ENCODE data around the gene NBPF1.

Gene NBPF1

DNA sequence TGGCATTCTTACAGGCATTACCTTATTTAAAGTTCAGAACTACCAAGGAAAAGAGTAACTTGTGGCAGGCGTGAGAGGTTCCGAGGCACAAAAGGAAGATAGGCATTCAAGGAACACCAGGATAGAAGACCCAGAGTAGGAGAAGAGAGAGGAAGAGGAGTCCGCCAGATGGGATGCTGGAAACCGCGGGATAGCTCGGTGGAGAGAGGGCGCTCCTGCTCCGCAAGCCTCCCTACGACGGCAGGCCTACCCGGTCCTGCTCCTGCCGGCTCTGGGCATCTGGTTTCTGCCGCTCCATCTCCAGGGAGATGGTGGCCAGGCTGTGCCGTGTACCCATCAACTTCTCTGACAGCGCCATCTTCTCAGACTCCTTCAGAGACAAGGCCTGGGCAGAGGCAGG is 5.4 kb upstream of the NBPF1 start:
- peaks cover 7 to 40% (median 15%) of the 10 kb centered on the region in 4 experiments for H3K36me3 ChIP-seq (ENCODE audit: control insufficient read depth in 4 of 4, insufficient read depth in 4 of 4, low read length in 3 of 4)
- ChIA-PET POLR2A (no interaction called here), CTCF (interaction anchor here (0.9 to 1.4 kb wide), 5 partner anchors 9 to 427 kb away, joined by 3 to 12 read pairs (median 3); no protein-coding TSS in a partner anchor)

DNA sequence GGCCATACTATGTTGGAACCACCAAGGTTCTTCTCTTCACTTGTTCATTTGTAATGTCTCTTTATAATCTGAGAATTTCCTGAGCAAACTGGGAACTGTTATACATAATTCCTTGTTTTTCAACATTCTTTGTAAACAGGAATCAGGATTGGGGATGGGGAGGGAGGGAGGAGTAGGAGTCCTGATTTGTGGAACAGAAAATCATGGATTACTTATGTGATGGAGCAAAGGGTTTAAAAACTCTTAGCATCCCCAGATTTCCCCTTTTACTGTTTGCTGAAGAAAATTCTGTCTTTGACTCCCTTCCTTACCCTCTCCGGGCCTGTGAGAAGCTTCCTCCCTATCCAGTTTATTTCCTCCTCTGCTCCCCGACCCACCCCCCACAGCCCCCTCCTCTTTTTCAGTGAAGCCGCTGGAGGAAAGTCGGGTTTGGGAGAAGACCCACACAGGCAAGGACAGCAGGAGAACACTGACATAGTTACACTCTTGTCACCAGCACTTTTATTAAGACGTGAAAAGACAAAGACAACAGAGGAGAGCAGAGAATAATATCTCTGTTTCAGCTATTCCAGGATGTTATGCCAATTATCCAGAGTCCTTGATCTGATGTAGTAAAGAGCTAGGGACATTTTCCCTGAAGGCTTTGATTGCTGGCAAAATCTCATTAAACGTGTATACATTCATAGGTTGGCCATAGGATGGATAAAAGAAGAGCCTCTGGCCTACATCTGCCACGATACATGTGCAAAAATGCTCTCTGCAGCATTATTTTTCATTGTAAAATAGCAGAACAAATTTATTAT is 4.6 kb upstream of the NBPF1 start:
- Histone ChIP-seq H3K36me3 (ENCODE audit: control insufficient read depth in 4 of 4, insufficient read depth in 4 of 4, low read length in 3 of 4) (peaks cover 4 to 33% (median 10%) of the 10 kb centered on the region in 4 experiments), H3K9me3 (ENCODE audit: control extremely low read depth in 1 of 5, control insufficient read depth in 4 of 5, insufficient read depth in 2 of 5, low read depth in 1 of 5, low read length in 4 of 5) (no peaks in the 10 kb centered on the region), H3K27me3 (replicated peaks in 2 of 5; ENCODE audit: control insufficient read depth in 4 of 5, insufficient read depth in 5 of 5, low read length in 4 of 5) (no peaks in the 10 kb centered on the region), H3K4me1 (ENCODE audit: control extremely low read depth in 1 of 4, control insufficient read depth in 4 of 4, insufficient read depth in 4 of 4, low read length in 3 of 4) (peaks cover 0 to 16% (median 16%) of the 10 kb centered on the region in 4 experiments), H3K4me3 (ENCODE audit: control insufficient read depth in 1 of 7, extremely low read depth in 1 of 7, insufficient read depth in 4 of 7, low read depth in 2 of 7, low read length in 6 of 7) (no peak overlapping the region), H3K27ac (ENCODE audit: insufficient read depth in 1 of 2, low read depth in 1 of 2, low read length in 2 of 2, poor library complexity in 1 of 2, severe bottlenecking in 2 of 2) (no peak overlapping the region)
- ChIA-PET POLR2A (no interaction called here), CTCF (interaction anchor here (0.9 to 1.4 kb wide), 5 partner anchors 9 to 428 kb away, joined by 3 to 12 read pairs (median 3); no protein-coding TSS in a partner anchor)
- 91% methylated on average over 7 of the region's 7 CpGs for WGBS (ENCODE audit: insufficient coverage)
- DNase-seq, result no peak

More for the DNA sequence above, 5.4 kb upstream of the NBPF1 start:
- Histone ChIP-seq H3K4me1 (ENCODE audit: control extremely low read depth in 1 of 4, control insufficient read depth in 4 of 4, insufficient read depth in 4 of 4, low read length in 3 of 4) (peaks cover 0 to 11% (median 10%) of the 10 kb centered on the region in 4 experiments), H3K4me3 (ENCODE audit: control insufficient read depth in 1 of 7, extremely low read depth in 1 of 7, insufficient read depth in 4 of 7, low read depth in 2 of 7, low read length in 6 of 7) (no peak overlapping the region), H3K27ac (ENCODE audit: insufficient read depth in 1 of 2, low read depth in 1 of 2, low read length in 2 of 2, poor library complexity in 1 of 2, severe bottlenecking in 2 of 2) (no peak overlapping the region), H3K27me3 (replicated peaks in 2 of 5; ENCODE audit: control insufficient read depth in 4 of 5, insufficient read depth in 5 of 5, low read length in 4 of 5) (no peaks in the 10 kb centered on the region), H3K9me3 (ENCODE audit: control extremely low read depth in 1 of 5, control insufficient read depth in 4 of 5, insufficient read depth in 2 of 5, low read depth in 1 of 5, low read length in 4 of 5) (no peaks in the 10 kb centered on the region)
- 93% methylated on average over 14 of the region's 15 CpGs for WGBS (ENCODE audit: insufficient coverage)
- DNase-seq, result no peak

DNA sequence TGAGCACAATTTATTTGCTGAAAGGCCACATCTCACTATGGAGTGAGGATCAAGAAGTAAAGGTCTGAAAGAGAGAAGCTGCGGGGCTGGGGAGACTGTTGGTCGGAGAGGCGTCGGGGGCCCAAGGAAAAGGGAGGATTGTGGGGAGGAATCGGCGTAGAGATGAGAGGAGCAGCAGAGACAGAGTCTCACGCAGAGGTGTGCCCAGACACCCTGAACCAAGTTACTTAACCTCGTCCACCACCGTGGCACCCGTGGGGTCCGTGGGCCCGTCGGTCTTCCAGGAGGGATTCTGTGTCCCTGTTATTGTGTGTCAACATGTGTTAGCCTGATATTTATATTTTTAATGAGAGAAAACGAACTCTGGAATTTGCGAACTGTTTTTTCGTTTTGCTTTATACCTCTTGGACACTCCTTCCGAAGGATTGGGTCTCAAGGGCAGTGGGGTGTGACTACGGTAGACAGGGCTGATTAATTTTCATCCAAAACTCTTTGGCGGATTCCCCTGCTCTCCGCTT is 3.8 kb upstream of the NBPF1 start:
- H3K4me3 ChIP-seq (ENCODE audit: control insufficient read depth in 1 of 7, extremely low read depth in 1 of 7, insufficient read depth in 4 of 7, low read depth in 2 of 7, low read length in 6 of 7), result no peak overlapping the region
- 92% methylated on average over 20 of the region's 20 CpGs for whole genome bisulfite sequencing (ENCODE audit: insufficient coverage)
- ChIA-PET CTCF (interaction anchor here (1.2 to 10.9 kb wide), 2 partner anchors 6 to 9 kb away, joined by 4 to 104 read pairs; no protein-coding TSS in a partner anchor), POLR2A (interaction anchor here (0.6 kb wide), 1 partner anchor 296 kb away, joined by 5 read pairs; no protein-coding TSS in a partner anchor)
- no peak overlapping the region for H3K27ac ChIP-seq (ENCODE audit: insufficient read depth in 1 of 2, low read depth in 1 of 2, low read length in 2 of 2, poor library complexity in 1 of 2, severe bottlenecking in 2 of 2)
- H3K27me3 ChIP-seq (replicated peaks in 2 of 5; ENCODE audit: control insufficient read depth in 4 of 5, insufficient read depth in 5 of 5, low read length in 4 of 5), result peaks cover 0 to 7% (median 3%) of the 10 kb centered on the region in 5 experiments
- no peak for DNase-seq
- H3K9me3 ChIP-seq (ENCODE audit: control extremely low read depth in 1 of 5, control insufficient read depth in 4 of 5, insufficient read depth in 2 of 5, low read depth in 1 of 5, low read length in 4 of 5), result no peaks in the 10 kb centered on the region
- peaks cover 4 to 28% (median 8%) of the 10 kb centered on the region in 4 experiments for H3K36me3 ChIP-seq (ENCODE audit: control insufficient read depth in 4 of 4, insufficient read depth in 4 of 4, low read length in 3 of 4)
- H3K4me1 ChIP-seq (ENCODE audit: control extremely low read depth in 1 of 4, control insufficient read depth in 4 of 4, insufficient read depth in 4 of 4, low read length in 3 of 4), result peaks cover 4 to 24% (median 24%) of the 10 kb centered on the region in 4 experiments

DNA sequence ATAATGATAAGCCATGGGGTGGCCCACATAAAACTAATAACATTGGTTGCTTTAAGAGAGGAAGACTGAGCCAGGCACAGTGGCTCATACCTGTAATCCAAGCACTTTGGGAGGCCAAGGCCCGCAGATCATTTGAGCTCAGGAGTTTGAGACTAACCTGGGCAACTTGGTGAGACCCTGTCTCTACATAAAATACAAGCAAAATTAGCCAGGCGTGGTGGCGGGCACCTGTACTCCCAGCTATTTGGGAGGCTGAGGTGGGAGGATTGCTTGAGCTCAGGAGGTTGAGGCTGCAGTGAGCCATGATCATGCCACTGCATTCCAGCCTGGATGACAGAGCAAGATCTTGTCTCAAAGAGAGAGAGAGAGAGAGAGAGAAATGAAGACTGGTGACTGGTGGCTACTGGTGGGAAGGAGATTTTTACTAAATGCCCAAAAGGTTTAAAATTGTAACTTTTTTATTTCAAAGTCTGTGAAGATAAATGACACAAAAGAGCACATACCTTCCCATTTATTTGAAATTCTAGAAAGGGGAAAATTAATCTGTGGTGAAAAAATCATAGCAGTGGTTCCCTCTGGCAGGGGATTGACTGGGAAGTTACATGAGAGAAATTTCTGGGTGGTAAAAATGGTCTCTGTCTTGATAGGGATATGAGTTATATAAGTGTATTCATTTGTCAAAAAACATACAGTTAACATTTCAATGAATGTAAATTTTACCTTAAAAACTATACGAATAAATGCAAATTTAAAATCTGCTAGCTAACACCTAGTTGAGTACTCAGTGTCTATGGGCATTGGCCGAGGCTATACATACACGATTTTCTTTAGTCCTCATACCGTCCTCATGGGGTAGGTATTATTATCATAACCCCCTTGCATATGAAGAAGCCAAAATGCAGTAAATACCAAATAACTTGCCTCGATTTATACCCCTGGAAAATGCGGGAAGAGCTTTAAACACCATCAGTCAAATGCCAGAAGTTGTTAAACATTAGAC is 2.2 kb upstream of the NBPF1 start:
- DNase-seq, result no peak
- H3K9me3 ChIP-seq (ENCODE audit: control extremely low read depth in 1 of 5, control insufficient read depth in 4 of 5, insufficient read depth in 2 of 5, low read depth in 1 of 5, low read length in 4 of 5), result no peaks in the 10 kb centered on the region
- WGBS (ENCODE audit: insufficient coverage), result 90% methylated on average over 9 of the region's 9 CpGs
- ChIA-PET CTCF (interaction anchor here (0.9 to 10.9 kb wide), 5 partner anchors 7 to 93 kb away, joined by 3 to 104 read pairs (median 4); no protein-coding TSS in a partner anchor), POLR2A (no interaction called here)
- H3K27me3 ChIP-seq (replicated peaks in 2 of 5; ENCODE audit: control insufficient read depth in 4 of 5, insufficient read depth in 5 of 5, low read length in 4 of 5), result peaks cover 0 to 11% (median 6%) of the 10 kb centered on the region in 5 experiments
- no peak overlapping the region for H3K27ac ChIP-seq (ENCODE audit: insufficient read depth in 1 of 2, low read depth in 1 of 2, low read length in 2 of 2, poor library complexity in 1 of 2, severe bottlenecking in 2 of 2)
- no peak overlapping the region for H3K4me3 ChIP-seq (ENCODE audit: control insufficient read depth in 1 of 7, extremely low read depth in 1 of 7, insufficient read depth in 4 of 7, low read depth in 2 of 7, low read length in 6 of 7)
- peaks cover 4 to 28% (median 26%) of the 10 kb centered on the region in 4 experiments for H3K4me1 ChIP-seq (ENCODE audit: control extremely low read depth in 1 of 4, control insufficient read depth in 4 of 4, insufficient read depth in 4 of 4, low read length in 3 of 4)
- peaks cover 0 to 17% (median 4%) of the 10 kb centered on the region in 4 experiments for H3K36me3 ChIP-seq (ENCODE audit: control insufficient read depth in 4 of 4, insufficient read depth in 4 of 4, low read length in 3 of 4)

DNA sequence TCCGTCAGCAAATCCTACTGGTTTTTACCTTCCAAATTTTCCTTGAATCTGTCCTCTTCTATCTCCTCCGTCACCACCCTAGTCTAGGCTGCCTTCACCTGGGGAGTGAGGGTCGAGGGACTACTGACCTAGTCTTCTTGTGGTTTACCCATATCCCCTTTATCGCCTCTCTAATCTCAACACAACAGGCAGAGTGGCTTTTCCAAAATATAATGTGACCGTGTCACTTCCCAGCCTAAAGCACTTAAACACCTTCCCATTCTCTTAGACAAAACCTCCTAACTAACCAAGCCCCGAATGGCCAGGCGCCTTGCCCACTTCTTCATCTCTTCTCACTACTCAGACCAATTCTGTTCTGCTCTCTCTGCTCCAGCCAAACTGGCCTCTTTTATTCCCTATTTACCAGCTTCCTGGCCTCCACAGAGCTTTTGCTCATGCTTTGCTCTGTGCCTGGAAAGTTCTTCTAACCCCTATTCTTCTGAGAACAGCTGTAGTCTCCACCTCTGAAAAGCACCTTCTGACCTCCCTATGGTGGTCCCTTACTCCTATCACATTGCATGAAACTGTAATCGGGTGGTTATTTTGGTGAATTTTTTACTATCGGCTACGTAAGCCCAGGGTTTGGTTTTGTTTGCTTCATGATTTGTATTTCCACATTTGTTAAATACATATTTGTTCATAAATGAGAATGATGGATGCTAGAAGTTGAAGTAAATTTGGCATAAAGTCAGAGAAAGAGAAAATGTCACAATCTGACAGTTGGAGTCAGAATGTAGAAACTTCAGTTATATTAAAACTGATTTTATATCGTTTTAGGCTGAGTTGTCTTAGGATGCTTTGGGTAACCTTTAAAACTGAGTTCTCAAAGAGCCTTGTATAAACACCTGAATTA is 1.2 kb upstream of the NBPF1 start:
- 59% methylated on average over 9 of the region's 11 CpGs for WGBS (ENCODE audit: insufficient coverage)
- no peaks in the 10 kb centered on the region for H3K9me3 ChIP-seq (ENCODE audit: control extremely low read depth in 1 of 5, control insufficient read depth in 4 of 5, insufficient read depth in 2 of 5, low read depth in 1 of 5, low read length in 4 of 5)
- peaks cover 0 to 11% (median 6%) of the 10 kb centered on the region in 5 experiments for H3K27me3 ChIP-seq (replicated peaks in 2 of 5; ENCODE audit: control insufficient read depth in 4 of 5, insufficient read depth in 5 of 5, low read length in 4 of 5)
- H3K4me1 ChIP-seq (ENCODE audit: control extremely low read depth in 1 of 4, control insufficient read depth in 4 of 4, insufficient read depth in 4 of 4, low read length in 3 of 4), result peaks cover 4 to 28% (median 26%) of the 10 kb centered on the region in 4 experiments
- no peak overlapping the region for H3K27ac ChIP-seq (ENCODE audit: insufficient read depth in 1 of 2, low read depth in 1 of 2, low read length in 2 of 2, poor library complexity in 1 of 2, severe bottlenecking in 2 of 2)
- peaks cover 0 to 12% (median 4%) of the 10 kb centered on the region in 4 experiments for H3K36me3 ChIP-seq (ENCODE audit: control insufficient read depth in 4 of 4, insufficient read depth in 4 of 4, low read length in 3 of 4)
- CTCF ChIA-PET, result interaction anchor here (0.7 to 10.9 kb wide), 3 partner anchors 8 to 21 kb away, joined by 3 to 104 read pairs (median 4); no protein-coding TSS in a partner anchor
- DNase-seq, result no peak
- peak overlapping the region in 1 of 7 experiments; percentile 48 for H3K4me3 ChIP-seq (ENCODE audit: control insufficient read depth in 1 of 7, extremely low read depth in 1 of 7, insufficient read depth in 4 of 7, low read depth in 2 of 7, low read length in 6 of 7)
- POLR2A ChIA-PET, result no interaction called here
